ENCODE data around the gene KDR. TPM values are rescaled to one million over a fixed set of nuclear protein-coding genes. Genes with fewer than 3 reads are reported as not detected.

KDR gene
- total RNA-seq, 1 experiment from 2014 or later = 0.52 TPM

- POLR2A ChIA-PET = no interaction called here
- Histone ChIP-seq H3K9me3 (ENCODE audit: control insufficient read depth in 1 of 2, insufficient read depth in 1 of 2, low read depth in 1 of 2, low read length in 2 of 2) (no peaks in the 10 kb centered on the region), H3K4me1 (ENCODE audit: control insufficient read depth in 1 of 2, insufficient read depth in 2 of 2, low read length in 2 of 2) (no peaks in the 10 kb centered on the region), H3K9me2 (ENCODE audit: insufficient read depth) (no peaks in the 10 kb centered on the region), H3K4me2 (ENCODE audit: low read length) (no peak overlapping the region), H3K27ac (ENCODE audit: low read depth, low read length) (no peak overlapping the region), H3K27me3 (ENCODE audit: insufficient read depth, low read length) (0 out of 2 replicates have a peak, but pooled peaks cover 3% of the 10 kb centered on the region), H3K9ac (ENCODE audit: low read length) (no peak overlapping the region), H3K79me2 (ENCODE audit: insufficient read depth, low read length) (no peaks in the 10 kb centered on the region), H3K36me3 (ENCODE audit: control insufficient read depth in 1 of 2, insufficient read depth in 2 of 2, low read length in 2 of 2) (no peaks in the 10 kb centered on the region), H2AFZ (ENCODE audit: low read depth, low read length, poor library complexity, severe bottlenecking) (no peak overlapping the region), H4K20me1 (ENCODE audit: insufficient read depth) (no peaks in the 10 kb centered on the region), H3K4me3 (replicated peaks in 1 of 2; ENCODE audit: low read depth in 1 of 2, low read length in 2 of 2) (no peak overlapping the region)
- TF ChIP-seq SRF (IDR thresholded peaks at IDR 0.05; ENCODE audit: low read depth) = no peak
- TF ChIP-seq ZFX (IDR thresholded peaks at IDR 0.05) = no peak
- no peak for TF ChIP-seq CBX3 (IDR thresholded peaks at IDR 0.05; ENCODE audit: low read depth)
- TF ChIP-seq TCF7L2 (IDR thresholded peaks at IDR 0.05; ENCODE audit: borderline replicate concordance, extremely low read depth, insufficient read depth, insufficient read length) = no peak
- TF ChIP-seq ATF3 (IDR thresholded peaks at IDR 0.05) = no peak
- TF ChIP-seq RAD21 (IDR thresholded peaks at IDR 0.05; ENCODE audit: low read depth) = no peak
- TF ChIP-seq SIN3A (IDR thresholded peaks at IDR 0.05; ENCODE audit: low read depth) = no peak
- no peak for ATAC-seq
- no peak for DNase-seq (ENCODE audit: low read depth, low spot score)
- intact Hi-C loops (cut with micrococcal nuclease) = no loop called here
- RAD21 ChIA-PET (ENCODE audit: low non-redundant PET in 1 of 2, low total read pairs in 2 of 2, uncharacterized antibody in 2 of 2, unreplicated experiment in 2 of 2) = no interaction called here
- BruUV-seq (replicated peaks) = no TSS peak
- CTCF ChIA-PET = no interaction called here
Measured at GRCh38 chr4:55099816-55100215, 25.6 kb downstream of the KDR start.

GRCh38 chr4:55098456-55099204 is 26.8 kb downstream of the KDR start:
- BruUV-seq (replicated peaks) = no TSS peak
- Histone ChIP-seq H3K27me3 (ENCODE audit: insufficient read depth, low read length) (0 out of 2 replicates have a peak, but pooled peaks cover 3% of the 10 kb centered on the region), H4K20me1 (ENCODE audit: insufficient read depth) (no peaks in the 10 kb centered on the region), H3K79me2 (ENCODE audit: insufficient read depth, low read length) (no peaks in the 10 kb centered on the region), H3K36me3 (ENCODE audit: control insufficient read depth in 1 of 2, insufficient read depth in 2 of 2, low read length in 2 of 2) (no peaks in the 10 kb centered on the region), H3K9me2 (ENCODE audit: insufficient read depth) (no peaks in the 10 kb centered on the region), H3K9me3 (ENCODE audit: control insufficient read depth in 1 of 2, insufficient read depth in 1 of 2, low read depth in 1 of 2, low read length in 2 of 2) (no peaks in the 10 kb centered on the region), H2AFZ (ENCODE audit: low read depth, low read length, poor library complexity, severe bottlenecking) (no peak overlapping the region), H3K4me3 (replicated peaks in 1 of 2; ENCODE audit: low read depth in 1 of 2, low read length in 2 of 2) (no peak overlapping the region), H3K9ac (ENCODE audit: low read length) (no peak overlapping the region), H3K27ac (ENCODE audit: low read depth, low read length) (no peak overlapping the region), H3K4me1 (ENCODE audit: control insufficient read depth in 1 of 2, insufficient read depth in 2 of 2, low read length in 2 of 2) (no peaks in the 10 kb centered on the region), H3K4me2 (ENCODE audit: low read length) (no peak overlapping the region)
- intact Hi-C loops (cut with micrococcal nuclease) = no loop called here
- ChIA-PET RAD21 (ENCODE audit: low non-redundant PET in 1 of 2, low total read pairs in 2 of 2, uncharacterized antibody in 2 of 2, unreplicated experiment in 2 of 2) (no interaction called here), CTCF (no interaction called here), POLR2A (no interaction called here)
- DNase-seq (ENCODE audit: low read depth, low spot score) = no peak
- TF ChIP-seq RAD21 (IDR thresholded peaks at IDR 0.05; ENCODE audit: low read depth) (no peak), TCF7L2 (IDR thresholded peaks at IDR 0.05; ENCODE audit: borderline replicate concordance, extremely low read depth, insufficient read depth, insufficient read length) (no peak), ATF3 (IDR thresholded peaks at IDR 0.05) (no peak), FOSL1 (IDR thresholded peaks at IDR 0.05; ENCODE audit: low read depth) (no peak), SP1 (IDR thresholded peaks at IDR 0.05; ENCODE audit: low read depth) (no peak), SRF (IDR thresholded peaks at IDR 0.05; ENCODE audit: low read depth) (no peak), ZBTB33 (IDR thresholded peaks at IDR 0.05; ENCODE audit: extremely low read depth, insufficient replicate concordance, low read length) (no peak), ZFX (IDR thresholded peaks at IDR 0.05) (no peak), ELF1 (IDR thresholded peaks at IDR 0.05; ENCODE audit: borderline replicate concordance, low read depth) (no peak), YY1 (IDR thresholded peaks at IDR 0.05; ENCODE audit: extremely low read depth, insufficient replicate concordance, low read depth, low read length) (no peak), JUND (IDR thresholded peaks at IDR 0.05) (no peak), EGR1 (IDR thresholded peaks at IDR 0.05; ENCODE audit: low read depth) (no peak), MAX (IDR thresholded peaks at IDR 0.05) (no peak), EZH2phosphoT487 (IDR thresholded peaks at IDR 0.05; ENCODE audit: borderline replicate concordance) (no peak), EZH2 (IDR thresholded peaks at IDR 0.05) (no peak), CBX3 (IDR thresholded peaks at IDR 0.05; ENCODE audit: low read depth) (no peak), POLR2A (IDR thresholded peaks at IDR 0.05; ENCODE audit: borderline replicate concordance, extremely low read depth, insufficient read depth, insufficient read length) (no peak)
- ATAC-seq = no peak

Data from HCT116 (cell line).